ENCODE data around the gene MTHFD2L. TPM values are rescaled to one million over a fixed set of nuclear protein-coding genes. Genes with fewer than 3 reads are reported as not detected.

The MTHFD2L gene
- total RNA-seq, 4 donors from 2014 or later: 22.3 to 30.8 (median 27.0) TPM

GRCh38 chr4:74117024-74117534, 40.8 kb upstream of the MTHFD2L start:
- WGBS, 2 donors: 28 to 39% methylated on average over 3 of the region's 3 CpGs
- Histone ChIP-seq H3K4me1 (peaks cover 7 to 24% of the 10 kb centered on the region in 2 donors), H3K36me3 (no peaks in the 10 kb centered on the region), H3K4me3 (replicated peaks in 1 of 3) (no peak overlapping the region), H3K27ac (peak overlapping the region; percentile 46 to 81 (median 49)), H3K9me3 (no peaks in the 10 kb centered on the region), H3K27me3 (no peaks in the 10 kb centered on the region)
- TF ChIP-seq CTCF (IDR thresholded peaks at IDR 0.05) (no peak), POLR2A (IDR thresholded peaks at IDR 0.05) (no peak)
- DNase-seq: peak; percentile 70 to 76
- intact Hi-C loops (cut with DNase I): no loop called here

- H3K9me3 ChIP-seq: no peaks in the 10 kb centered on the region
- no peak overlapping the region for H3K27ac ChIP-seq
- intact Hi-C loops (cut with DNase I): no loop called here
- H3K4me1 ChIP-seq: peaks cover 11 to 29% of the 10 kb centered on the region in 2 donors
- no peak overlapping the region for H3K4me3 ChIP-seq (replicated peaks in 1 of 3)
- no peaks in the 10 kb centered on the region for H3K36me3 ChIP-seq
- WGBS, 2 donors: 92 to 99% methylated on average over 6 of the region's 6 CpGs
- DNase-seq: no peak
- H3K27me3 ChIP-seq: no peaks in the 10 kb centered on the region
- no peak for TF ChIP-seq CTCF (IDR thresholded peaks at IDR 0.05)
- no peak for TF ChIP-seq POLR2A (IDR thresholded peaks at IDR 0.05)
Observed at GRCh38 chr4:74118600-74119338, 39.1 kb upstream of the MTHFD2L start.

GRCh38 chr4:74120086-74120485, 37.8 kb upstream of the MTHFD2L start:
- H3K9me3 ChIP-seq: no peaks in the 10 kb centered on the region
- intact Hi-C loops (cut with DNase I): no loop called here
- H3K27ac ChIP-seq: no peak overlapping the region
- H3K27me3 ChIP-seq: no peaks in the 10 kb centered on the region
- 86 to 97% methylated on average over 1 of the region's 1 CpG for WGBS, 2 donors
- H3K4me1 ChIP-seq: peaks cover 11 to 32% of the 10 kb centered on the region in 2 donors
- TF ChIP-seq CTCF (IDR thresholded peaks at IDR 0.05) (no peak), POLR2A (IDR thresholded peaks at IDR 0.05) (no peak)
- no peak for DNase-seq
- no peaks in the 10 kb centered on the region for H3K36me3 ChIP-seq
- H3K4me3 ChIP-seq (replicated peaks in 1 of 3): no peak overlapping the region

- Histone ChIP-seq H3K4me3 (replicated peaks in 1 of 3) (no peak overlapping the region), H3K27ac (peak overlapping the region in 1 of 3 donors; percentile 37), H3K9me3 (no peaks in the 10 kb centered on the region), H3K36me3 (no peaks in the 10 kb centered on the region), H3K27me3 (no peaks in the 10 kb centered on the region), H3K4me1 (peaks cover 11 to 25% of the 10 kb centered on the region in 2 donors)
- TF ChIP-seq CTCF (IDR thresholded peaks at IDR 0.05) (no peak), POLR2A (IDR thresholded peaks at IDR 0.05) (no peak)
- WGBS, 2 donors: 64 to 67% methylated on average over 2 of the region's 2 CpGs
- intact Hi-C loops (cut with DNase I): no loop called here
- DNase-seq: no peak
Observed at GRCh38 chr4:74121643-74122579, 36.0 kb upstream of the MTHFD2L start.
